DMS53 (cell line): ENCODE measurements around the gene TRPM7.
"Not testable (repeated sequence)": the region's sequence is repeated elsewhere in the genome, so short reads cannot be mapped to it uniquely, and the experiment has no call there.

ENCODE experiments used
- DNase-seq: peaks from one replicate; lab custom pipeline; 2025; lab: John Stamatoyannopoulos, UW

TRPM7 gene

GRCh38 chr15:50576166-50576565, 110.4 kb downstream of the TRPM7 start:
- DNase-seq = no peak

- not testable (repeated sequence) for DNase-seq
These were observed 112.8 kb downstream of the TRPM7 start for GRCh38 chr15:50573842-50574241.

DNA sequence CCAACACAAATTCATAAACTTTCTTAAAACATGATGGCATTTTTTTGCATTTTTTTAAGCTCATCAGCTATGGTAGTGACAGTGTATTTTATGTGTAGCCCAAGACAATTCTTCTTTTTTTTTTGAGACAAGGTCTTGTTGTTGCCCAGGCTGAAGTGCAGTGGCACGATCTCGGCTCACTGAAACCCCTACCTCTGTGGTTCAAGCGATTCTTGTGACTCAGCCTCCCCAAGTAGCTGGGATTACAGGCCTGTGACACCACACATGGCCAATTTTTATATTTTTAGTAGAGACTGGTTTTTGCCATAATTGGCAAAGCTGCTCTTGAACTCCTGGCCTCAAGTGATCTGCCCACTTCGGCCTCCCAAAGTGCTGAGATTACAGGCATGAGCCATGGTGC, 122.8 kb downstream of the TRPM7 start:
- DNase-seq = no peak

GRCh38 chr15:50562735-50563640, 123.6 kb downstream of the TRPM7 start:
- DNase-seq = no peak

DNA sequence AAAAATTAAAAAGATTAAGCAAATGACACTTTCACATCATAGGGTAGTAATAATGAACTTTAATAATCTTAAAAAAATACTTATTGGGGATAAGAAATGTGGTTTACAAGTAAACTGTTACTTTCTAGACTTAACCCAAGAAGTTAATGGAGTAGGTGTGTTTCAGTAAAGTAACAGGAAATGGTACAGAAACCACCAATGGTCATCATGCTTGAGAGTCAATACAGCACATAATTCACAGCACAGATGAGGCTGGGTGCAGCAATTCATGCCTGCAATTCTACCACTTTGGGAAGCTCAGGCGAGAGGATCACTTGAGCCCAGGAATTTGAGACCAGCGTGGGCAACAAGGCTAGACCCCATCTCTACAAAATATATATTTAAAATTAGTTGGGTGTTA, 128.6 kb downstream of the TRPM7 start:
- DNase-seq = no peak

GRCh38 chr15:50556642-50557371, 129.8 kb downstream of the TRPM7 start:
- DNase-seq = no peak

GRCh38 chr15:50552238-50552637, 134.4 kb downstream of the TRPM7 start:
- no peak for DNase-seq

- DNase-seq = no peak
These were observed 137.3 kb downstream of the TRPM7 start for GRCh38 chr15:50549326-50549725.

DNA sequence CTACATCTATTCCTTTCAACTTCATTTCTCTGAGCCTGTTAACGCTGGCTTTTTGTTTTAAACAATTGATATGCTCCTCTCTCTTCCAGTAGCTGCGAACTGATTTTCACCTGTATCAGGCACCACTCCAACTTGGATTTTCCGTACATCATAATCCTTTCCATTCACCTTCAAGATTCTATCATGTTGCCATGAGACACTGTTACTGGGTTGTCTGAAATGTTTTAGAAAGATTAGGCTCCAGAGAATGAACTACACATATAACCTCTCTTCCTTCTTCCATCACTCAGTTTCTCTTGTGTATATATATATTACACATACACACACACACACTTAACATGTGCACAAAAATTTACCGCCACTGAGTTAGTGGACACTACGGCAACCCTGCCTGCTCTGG, 140.0 kb downstream of the TRPM7 start, which contains the start of gene USP50:
USP50 (minus strand) TSS at position 101 of the 400 bp plus-strand sequence. CDS start 141 bp downstream, outside the sequence.
- no peak for DNase-seq

- no peak for DNase-seq
These were observed 142.2 kb downstream of the TRPM7 start for GRCh38 chr15:50544368-50544767.

- no peak for DNase-seq
These were observed 143.0 kb downstream of the TRPM7 start for GRCh38 chr15:50543556-50543955.

GRCh38 chr15:50542887-50543210, 143.7 kb downstream of the TRPM7 start:
- DNase-seq = no peak

DNA sequence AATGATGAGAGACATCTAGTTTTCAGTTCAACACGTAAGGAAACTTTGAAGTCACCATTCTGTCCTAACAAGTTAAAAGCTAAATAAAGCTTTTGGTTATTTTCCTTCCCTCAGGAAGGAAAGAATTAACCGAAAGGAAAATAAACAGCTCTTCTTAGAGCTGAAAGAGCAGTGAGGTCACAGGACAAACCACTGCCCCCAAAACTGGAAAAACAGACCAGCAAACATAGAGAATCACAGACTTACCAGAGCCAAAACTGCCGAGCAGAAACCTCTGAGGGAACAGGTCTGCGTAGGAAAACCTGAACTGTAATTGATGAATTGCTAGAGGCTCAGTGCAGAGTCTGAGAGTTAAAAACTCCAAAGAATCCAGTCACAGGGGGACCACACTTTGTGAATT, 154.8 kb downstream of the TRPM7 start:
- DNase-seq = no peak

GRCh38 chr15:50531163-50531562, 155.4 kb downstream of the TRPM7 start:
- no peak for DNase-seq

GRCh38 chr15:50523851-50524251, 162.7 kb downstream of the TRPM7 start:
- DNase-seq = no peak

GRCh38 chr15:50519740-50520425, 166.7 kb downstream of the TRPM7 start:
- DNase-seq = no peak

DNA sequence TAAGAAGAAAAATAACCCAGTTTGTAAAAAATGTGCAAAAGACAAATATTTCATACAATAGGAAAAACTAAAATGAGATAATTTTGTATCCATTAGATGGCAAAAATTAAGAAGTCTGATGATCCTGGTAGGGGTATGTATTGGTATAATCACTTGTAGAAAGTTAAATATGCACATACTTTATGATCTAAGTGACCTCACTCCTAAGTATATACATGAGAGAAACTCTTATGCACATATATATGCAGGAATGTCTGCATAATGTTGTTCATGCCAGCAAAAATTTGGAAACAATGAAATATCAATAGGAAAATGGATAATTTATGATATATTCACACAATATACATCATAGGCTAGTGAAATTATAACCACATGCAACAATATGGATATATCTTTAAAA, 173.6 kb downstream of the TRPM7 start:
- no peak for DNase-seq
